Endodermal cell (in vitro differentiated cells): ENCODE data around the gene FBXW12. TPM values are rescaled to one million over a fixed set of nuclear protein-coding genes. Genes with fewer than 3 reads are reported as not detected.

Source experiments
- DNase-seq: peaks from one replicate; pipeline ENCODE4 v3.0.0-alpha.2; 2017
- H3K27ac ChIP-seq: 2 replicates; pipeline ENCODE4 v1.5.1; 2013; ENCODE audit warnings: mild to moderate bottlenecking, low read depth, low read length, moderate library complexity
- H3K27me3 ChIP-seq: 2 replicates; pipeline ENCODE4 v1.6.1; 2013; ENCODE audit warnings: mild to moderate bottlenecking, low read length, moderate library complexity; ENCODE audit not compliant: insufficient read depth, control insufficient read depth, poor library complexity, severe bottlenecking
- H3K36me3 ChIP-seq: 2 replicates; pipeline ENCODE4 v1.7.0; 2013; ENCODE audit warnings: mild to moderate bottlenecking, low read length, moderate library complexity; ENCODE audit not compliant: control insufficient read depth, insufficient read depth
- H3K4me1 ChIP-seq: one replicate; pipeline ENCODE4 v1.7.0; 2013; ENCODE audit warnings: low read length; ENCODE audit not compliant: control insufficient read depth, insufficient read depth
- H3K4me3 ChIP-seq: 2 replicates; pipeline ENCODE4 v1.5.1; 2013; ENCODE audit warnings: mild to moderate bottlenecking, low read length, moderate library complexity
- H3K9ac ChIP-seq: 2 replicates; pipeline ENCODE4 v1.6.1; 2013; ENCODE audit warnings: mild to moderate bottlenecking, low read length, moderate library complexity; ENCODE audit not compliant: poor library complexity, severe bottlenecking; ENCODE audit errors: extremely low read depth
- H3K9me3 ChIP-seq: 2 replicates; pipeline ENCODE4 v1.6.1; 2013; ENCODE audit warnings: mild to moderate bottlenecking, low read length, moderate library complexity; ENCODE audit not compliant: control insufficient read depth
- H3K27ac Mint-ChIP-seq: 2 replicates; pipeline ENCODE4 v1.8.0; 2020; ENCODE audit warnings: mixed read lengths
- H3K27me3 Mint-ChIP-seq: 2 replicates; pipeline ENCODE4 v1.8.0; 2021; ENCODE audit warnings: mild to moderate bottlenecking, mixed read lengths; ENCODE audit not compliant: insufficient read depth
- H3K36me3 Mint-ChIP-seq: 2 replicates; pipeline ENCODE4 v1.8.0; 2020; ENCODE audit warnings: low read depth, mixed read lengths
- H3K4me1 Mint-ChIP-seq: 2 replicates; pipeline ENCODE4 v1.8.0; 2020; ENCODE audit warnings: mixed read lengths
- H3K4me3 Mint-ChIP-seq: 2 replicates; pipeline ENCODE4 v1.8.0; 2020; ENCODE audit warnings: mild to moderate bottlenecking, moderate library complexity, mixed read lengths
- H3K9me3 Mint-ChIP-seq: 2 replicates; pipeline ENCODE4 v1.8.0; 2020; ENCODE audit warnings: mild to moderate bottlenecking, mixed read lengths
- CTCF ChIP-seq: fragments of 200-600 bp; sonication (generic); conservative IDR thresholded peaks from 2 replicates; pipeline ENCODE4 v1.5.0; 2021; ENCODE audit warnings: antibody characterized with exemption, mild to moderate bottlenecking
- WGBS, 2 experiments: methylation state at CpG; one replicate each; pipeline versions ENCODE4 v1.1.5 to v1.1.7; 2013; ENCODE audit warnings: missing lambda C conversion rate in 2 of 2, mixed read lengths in 1 of 2; ENCODE audit not compliant: insufficient coverage in 1 of 2, insufficient read length in 1 of 2; 5-methylcytosine and 5-hydroxymethylcytosine counted together
- total RNA-seq, 2 donors: library from RNA; stranded (reverse); fragmentation: NEBNext Ultra II Directional in 1 of 2; extraction: Animal tissue kit (Norgen Biotek cat#: 25700) in 1 of 2; gene quantifications; 2 replicates in 1 of 2; 3 replicates in 1 of 2; pipeline ENCODE4 v1.2.1, GENCODE V29; 2021

FBXW12 gene
- total RNA-seq, 2 donors from 2014 or later, result 0.13 to 1.4 TPM

- no peak overlapping the region for H3K4me3 Mint-ChIP-seq
- H3K27ac Mint-ChIP-seq, result no peak overlapping the region
- Histone ChIP-seq H3K36me3 (no peaks in the 10 kb centered on the region), H3K4me3 (no peak overlapping the region), H3K4me1 (no peaks in the 10 kb centered on the region), H3K9ac (no peak overlapping the region), H3K9me3 (no peaks in the 10 kb centered on the region), H3K27ac (no peak overlapping the region), H3K27me3 (no peaks in the 10 kb centered on the region)
- 93 to 94% methylated on average over 2 of the region's 2 CpGs for WGBS, 2 experiments
- DNase-seq, result no peak
- H3K9me3 Mint-ChIP-seq, result no peaks in the 10 kb centered on the region
- no peak for TF ChIP-seq CTCF
- H3K36me3 Mint-ChIP-seq, result no peaks in the 10 kb centered on the region
- peaks cover 10% of the 10 kb centered on the region for H3K27me3 Mint-ChIP-seq
- no peaks in the 10 kb centered on the region for H3K4me1 Mint-ChIP-seq
Observed at GRCh38 chr3:48388966-48389365, 16.9 kb downstream of the FBXW12 start.

GRCh38 chr3:48394391-48394790, 22.4 kb downstream of the FBXW12 start:
- H3K9me3 ChIP-seq, result no peaks in the 10 kb centered on the region
- H3K27ac ChIP-seq, result no peak overlapping the region
- Mint-ChIP-seq H3K9me3 (no peaks in the 10 kb centered on the region), H3K36me3 (no peaks in the 10 kb centered on the region), H3K27ac (no peak overlapping the region), H3K4me3 (no peak overlapping the region), H3K4me1 (no peaks in the 10 kb centered on the region), H3K27me3 (peaks cover 15% of the 10 kb centered on the region)
- no peak overlapping the region for H3K9ac ChIP-seq
- peaks cover 5% of the 10 kb centered on the region for H3K27me3 ChIP-seq
- no peak overlapping the region for H3K4me3 ChIP-seq
- DNase-seq, result no peak
- H3K4me1 ChIP-seq, result no peaks in the 10 kb centered on the region
- 100% methylated on average over 1 to 2 of the region's 2 CpGs for WGBS, 2 experiments
- TF ChIP-seq CTCF, result no peak
- H3K36me3 ChIP-seq, result no peaks in the 10 kb centered on the region

- peaks cover 5% of the 10 kb centered on the region for H3K27me3 ChIP-seq
- Mint-ChIP-seq H3K36me3 (peaks cover 2% of the 10 kb centered on the region), H3K27ac (no peak overlapping the region), H3K4me1 (no peaks in the 10 kb centered on the region), H3K9me3 (no peaks in the 10 kb centered on the region), H3K27me3 (peaks cover 15% of the 10 kb centered on the region), H3K4me3 (no peak overlapping the region)
- H3K9me3 ChIP-seq, result no peaks in the 10 kb centered on the region
- TF ChIP-seq CTCF, result no peak
- no peak overlapping the region for H3K27ac ChIP-seq
- DNase-seq, result no peak
- H3K4me1 ChIP-seq, result no peaks in the 10 kb centered on the region
- H3K36me3 ChIP-seq, result peaks cover 3% of the 10 kb centered on the region
- no peak overlapping the region for H3K9ac ChIP-seq
- H3K4me3 ChIP-seq, result no peak overlapping the region
- 47 to 74% methylated on average over 2 to 3 of the region's 3 CpGs for whole genome bisulfite sequencing, 2 experiments
Observed at GRCh38 chr3:48395714-48396113, 23.7 kb downstream of the FBXW12 start.
